Stimulated activated CD4-positive, alpha-beta T cell treated with anti-CD3 and anti-CD28 coated beads, Interleukin-12 subunit alpha, Interleukin-12 subunit beta, amount 100 ng/mL, for 48 hours (primary cell): ENCODE data around the gene GTPBP4.
"Not testable (repeated sequence)": the region's sequence is repeated elsewhere in the genome, so short reads cannot be mapped to it uniquely, and the experiment has no call there.

Experiments
- DNase-seq, 3 donors: peaks; one replicate each; pipeline ENCODE4 v3.0.0-alpha.2; 2020; ENCODE audit warnings: low read depth in 2 of 3, low spot score in 1 of 3

Gene GTPBP4

GRCh38 chr10:988667-989545, 672 bp downstream of the GTPBP4 start:
- peak in 1 of 3 donors; percentile 10 for DNase-seq

GRCh38 chr10:990808-991207, 2.6 kb downstream of the GTPBP4 start:
- no peak for DNase-seq

GRCh38 chr10:992467-992866, 4.2 kb downstream of the GTPBP4 start:
- DNase-seq = no peak

- DNase-seq = no peak
Measured at GRCh38 chr10:992871-993270, 4.6 kb downstream of the GTPBP4 start.

- no peak for DNase-seq
Measured at GRCh38 chr10:994836-995558, 6.8 kb downstream of the GTPBP4 start.

GRCh38 chr10:995559-995926, 7.3 kb downstream of the GTPBP4 start:
- no peak for DNase-seq

- DNase-seq = no peak
Measured at GRCh38 chr10:996031-996430, 7.8 kb downstream of the GTPBP4 start.

GRCh38 chr10:997266-998022, 9.2 kb downstream of the GTPBP4 start:
- DNase-seq = no peak

- DNase-seq = no peak
Measured at GRCh38 chr10:1002425-1003006, 14.3 kb downstream of the GTPBP4 start.

GRCh38 chr10:1003884-1004670, 15.8 kb downstream of the GTPBP4 start:
- no peak for DNase-seq

- DNase-seq = no peak
Measured at GRCh38 chr10:1006573-1006972, 18.3 kb downstream of the GTPBP4 start.

GRCh38 chr10:1007583-1007982, 19.3 kb downstream of the GTPBP4 start:
- no peak for DNase-seq

- DNase-seq = no peak
Measured at GRCh38 chr10:1009071-1009494, 20.8 kb downstream of the GTPBP4 start.

- not testable (repeated sequence) for DNase-seq
Measured at GRCh38 chr10:1009947-1010346, 21.7 kb downstream of the GTPBP4 start.

- DNase-seq = no peak
Measured at GRCh38 chr10:1010703-1011102, 22.5 kb downstream of the GTPBP4 start.

GRCh38 chr10:1011696-1012095, 23.5 kb downstream of the GTPBP4 start:
- DNase-seq = no peak

- DNase-seq = no peak
Measured at GRCh38 chr10:1015688-1016087, 27.5 kb downstream of the GTPBP4 start.

GRCh38 chr10:1019362-1019761, 31.1 kb downstream of the GTPBP4 start:
- DNase-seq = no peak

GRCh38 chr10:1020460-1020859, 32.2 kb downstream of the GTPBP4 start:
- no peak for DNase-seq

- DNase-seq = no peak
Measured at GRCh38 chr10:1020958-1021357, 32.7 kb downstream of the GTPBP4 start.

GRCh38 chr10:1022413-1022812, 34.2 kb downstream of the GTPBP4 start:
- DNase-seq = no peak
